Measurements from ENCODE around the gene UNC13C.
"Not testable (repeated sequence)": the region's sequence is repeated elsewhere in the genome, so short reads cannot be mapped to it uniquely, and the experiment has no call there.

Gene UNC13C

DNA sequence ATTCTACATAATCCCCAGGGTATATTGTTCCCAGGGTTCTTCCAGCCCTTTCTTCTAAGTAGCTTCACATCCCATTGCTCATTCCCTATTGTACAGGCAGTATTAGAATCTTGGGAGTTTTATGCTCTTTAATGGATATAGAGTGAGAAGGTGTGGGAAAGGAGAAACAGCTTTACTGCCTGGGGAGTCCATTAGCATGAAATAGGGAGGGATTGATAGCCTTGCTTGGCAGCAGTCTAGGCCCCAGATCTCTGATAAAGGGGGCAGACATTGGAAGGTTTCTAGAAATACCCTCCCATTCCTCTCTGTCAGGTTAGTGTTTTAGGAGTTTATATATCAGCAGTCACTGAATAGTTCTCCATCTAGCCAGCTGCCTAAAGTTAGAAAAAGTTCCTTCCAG, 334.3 kb downstream of the UNC13C start:
- DNase-seq, result no peak

GRCh38 chr15:54321426-54321825, 343.2 kb downstream of the UNC13C start:
- no peak for DNase-seq

DNA sequence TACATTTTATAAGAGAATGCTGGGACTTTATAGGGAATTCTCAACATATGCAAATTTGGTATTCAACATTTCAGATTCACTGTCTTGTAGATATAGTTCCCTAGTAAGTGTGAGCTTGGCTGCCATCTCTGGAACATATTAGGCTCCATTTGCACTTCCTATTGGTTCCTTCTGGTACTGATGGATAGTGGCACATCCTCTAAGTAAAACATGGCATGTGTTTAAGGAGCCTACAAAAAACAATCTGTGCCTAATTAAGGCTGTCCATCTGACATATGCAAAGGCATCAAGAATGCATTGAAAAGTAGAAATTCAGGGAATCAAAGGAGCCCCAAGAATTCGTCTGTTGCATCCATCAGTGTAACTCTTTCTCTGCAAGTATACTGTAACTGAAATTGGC, 344.1 kb downstream of the UNC13C start:
- no peak for DNase-seq

DNA sequence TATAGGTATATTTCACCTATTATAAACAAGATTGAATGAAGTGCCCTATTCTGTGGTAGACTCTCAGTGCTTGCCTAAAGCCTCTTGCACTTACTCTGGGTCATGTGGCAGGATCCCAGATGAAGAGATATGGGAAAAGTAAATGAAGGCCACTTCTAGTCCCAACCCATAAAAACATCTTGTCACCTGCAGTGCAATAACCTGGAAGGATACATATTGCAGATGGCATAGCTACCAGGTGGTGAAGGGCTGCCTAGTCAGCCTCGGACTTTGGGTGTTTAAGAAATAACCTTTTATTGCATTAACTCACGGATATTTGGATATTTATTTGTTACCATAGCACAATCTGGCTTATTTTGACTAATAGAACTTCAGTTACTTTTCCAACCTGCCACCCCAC, 367.1 kb downstream of the UNC13C start:
- DNase-seq, result no peak

DNA sequence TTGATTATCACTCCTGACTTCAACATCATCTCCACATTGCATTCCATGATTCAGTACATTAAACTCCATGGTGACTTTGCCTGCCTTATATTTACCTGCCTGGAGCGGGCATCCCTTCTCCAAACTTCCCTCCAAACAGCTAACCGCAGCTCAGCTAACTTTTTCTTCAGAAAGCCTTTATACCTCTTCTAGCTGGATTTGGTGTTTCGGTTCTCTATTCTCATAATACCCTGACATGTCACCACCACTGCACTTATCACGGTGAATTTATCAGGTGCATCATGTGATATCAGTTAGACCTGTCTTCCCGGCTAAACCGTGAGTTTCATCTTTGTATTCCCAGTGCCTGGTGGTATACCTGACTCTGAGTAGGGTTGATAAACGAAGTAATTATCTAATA, 367.6 kb downstream of the UNC13C start:
- no peak for DNase-seq

DNA sequence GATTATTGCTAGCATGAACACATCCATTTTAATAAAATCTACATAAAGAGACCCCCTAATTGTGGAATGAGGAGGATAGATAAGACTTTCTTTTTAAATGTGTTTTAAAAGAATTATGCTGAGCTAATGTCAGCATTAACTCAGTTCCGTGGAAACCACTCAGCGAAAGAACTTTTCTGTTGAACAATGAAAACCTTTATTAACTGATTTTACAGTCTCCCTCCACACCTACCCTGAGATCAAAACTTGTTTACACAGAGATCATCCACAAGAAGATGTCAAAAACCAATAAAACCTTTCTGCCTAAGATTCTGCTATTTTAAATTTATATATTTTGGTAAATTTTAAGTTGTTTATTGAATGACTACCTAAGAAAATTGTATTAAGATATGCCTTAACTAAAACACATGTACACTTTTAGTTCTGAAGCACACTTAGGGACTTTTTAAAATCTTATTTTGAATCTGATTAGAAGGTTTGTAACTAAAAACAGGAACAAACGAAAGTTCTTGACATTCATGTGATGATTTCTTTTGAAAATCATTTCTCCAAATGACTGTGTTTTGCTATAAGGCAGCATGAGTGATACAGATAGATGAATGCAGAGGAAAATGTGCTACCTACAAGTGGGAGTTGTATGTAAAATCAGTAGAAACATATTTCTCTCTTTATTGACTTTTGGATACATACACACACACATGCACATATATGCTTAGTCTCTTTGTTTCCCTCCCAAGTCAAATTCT, 369.0 kb downstream of the UNC13C start:
- no peak for DNase-seq

DNA sequence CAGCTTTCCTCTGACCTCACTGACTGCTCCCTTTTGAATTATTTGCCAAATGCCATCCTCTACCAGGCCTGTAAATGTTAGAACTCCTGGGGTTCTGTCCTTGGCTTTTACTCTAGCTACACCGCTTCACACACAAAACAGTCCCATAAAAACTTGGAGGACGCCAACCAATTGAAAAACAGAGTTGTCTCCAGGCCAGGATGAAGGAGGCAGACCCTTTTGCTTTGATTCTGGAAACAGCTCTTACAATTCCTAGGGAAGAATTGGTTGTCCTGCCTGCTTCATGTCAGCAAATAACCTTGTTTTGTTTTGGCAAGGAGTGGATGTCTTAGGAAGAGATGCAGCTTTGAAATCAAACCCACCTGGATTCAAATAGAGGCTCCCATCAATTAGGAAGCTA, 375.5 kb downstream of the UNC13C start:
- DNase-seq, result no peak

- no peak for DNase-seq
Measured at GRCh38 chr15:54354341-54354740, 376.1 kb downstream of the UNC13C start.

DNA sequence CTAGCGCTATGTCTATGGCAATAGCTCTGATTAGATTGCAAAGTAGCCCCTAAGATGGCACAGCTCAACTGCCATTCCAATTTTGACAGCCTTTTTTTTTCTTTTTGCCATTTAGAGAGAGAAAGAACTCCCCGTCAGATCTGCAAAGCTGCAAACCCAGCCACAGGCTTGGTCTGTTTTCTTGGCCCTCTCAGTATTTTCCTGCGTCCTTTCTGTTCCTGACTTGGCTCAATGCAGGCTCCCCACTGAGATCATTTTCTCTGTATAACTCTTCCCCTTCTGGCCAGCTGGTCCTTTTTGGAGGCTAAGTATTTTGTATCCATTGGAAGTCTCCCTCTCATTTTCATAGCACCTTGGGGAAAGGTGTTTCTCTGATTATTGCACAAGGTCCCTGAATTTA, 386.7 kb downstream of the UNC13C start:
- DNase-seq, result no peak

- DNase-seq, result no peak
Measured at GRCh38 chr15:54373332-54373731, 395.1 kb downstream of the UNC13C start.

GRCh38 chr15:54374184-54374952, 396.1 kb downstream of the UNC13C start:
- no peak for DNase-seq

DNA sequence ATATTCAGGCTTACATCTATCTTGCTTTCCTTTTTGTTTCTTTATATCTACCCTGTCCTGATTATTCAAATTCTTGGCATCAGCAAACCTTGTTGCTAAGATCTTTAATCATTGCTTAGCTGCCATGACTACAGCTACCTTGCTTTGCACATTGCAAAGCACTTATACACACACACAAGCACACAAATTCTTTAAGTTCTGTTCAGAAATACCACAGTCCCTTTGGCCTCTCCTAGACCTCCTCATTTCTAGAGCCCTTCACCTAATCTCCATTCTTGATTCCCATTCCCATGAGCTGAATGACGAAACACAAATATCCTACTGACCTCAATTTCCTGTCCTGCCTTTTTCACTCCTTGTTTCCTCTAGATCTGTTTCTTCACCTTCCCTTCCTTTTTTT, 409.6 kb downstream of the UNC13C start:
- DNase-seq, result no peak

- no peak for DNase-seq
Measured at GRCh38 chr15:54388746-54389145, 410.5 kb downstream of the UNC13C start.

DNA sequence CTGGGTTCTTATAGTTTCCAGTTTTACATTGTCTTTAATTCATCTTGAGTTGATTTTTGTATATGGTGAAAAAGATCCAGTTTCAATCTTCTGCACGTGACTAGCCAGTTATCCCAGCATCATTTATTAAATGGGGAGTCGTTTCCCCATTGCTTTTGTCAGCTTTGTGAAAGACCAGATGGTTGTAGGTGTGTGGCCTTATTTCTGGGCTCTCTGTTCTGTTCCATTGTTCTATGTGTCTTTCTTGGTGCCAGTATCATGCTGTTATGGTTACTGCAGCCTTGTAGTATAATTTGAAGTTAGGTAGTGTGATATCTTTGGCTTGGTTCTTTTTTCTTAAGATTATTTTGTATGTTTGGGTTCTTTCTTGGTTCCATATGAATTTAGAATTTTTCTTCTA, 432.2 kb downstream of the UNC13C start:
- DNase-seq, result no peak

- no peak for DNase-seq
Measured at GRCh38 chr15:54424171-54424570, 445.9 kb downstream of the UNC13C start.

- no peak for DNase-seq
Measured at GRCh38 chr15:54428596-54428995, 450.4 kb downstream of the UNC13C start.

GRCh38 chr15:54450288-54450687, 472.0 kb downstream of the UNC13C start:
- DNase-seq, result not testable (repeated sequence)

DNA sequence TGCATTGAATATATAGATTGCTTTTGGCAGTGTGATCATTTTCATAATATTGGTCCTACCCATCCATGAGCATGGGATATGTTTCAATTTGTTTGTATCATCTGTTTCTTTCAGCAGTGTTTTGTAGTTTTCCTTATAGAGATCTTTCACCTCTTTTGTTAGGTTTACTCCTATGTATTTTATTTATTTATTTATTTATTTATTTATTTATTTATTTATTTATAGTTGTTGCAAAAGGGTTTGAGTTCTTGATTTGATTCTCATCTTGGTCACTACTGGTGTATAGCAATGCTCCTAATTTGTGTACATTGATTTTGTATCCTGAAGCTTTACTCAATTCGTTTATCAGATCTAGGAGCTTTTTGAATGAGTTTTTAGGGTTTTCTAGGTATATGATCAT, 478.2 kb downstream of the UNC13C start:
- no peak for DNase-seq

- no peak for DNase-seq
Measured at GRCh38 chr15:54462511-54462913, 484.3 kb downstream of the UNC13C start.

- DNase-seq, result no peak
Measured at GRCh38 chr15:54481819-54482218, 503.6 kb downstream of the UNC13C start.

- no peak for DNase-seq
Measured at GRCh38 chr15:54482251-54482650, 504.0 kb downstream of the UNC13C start.

DNA sequence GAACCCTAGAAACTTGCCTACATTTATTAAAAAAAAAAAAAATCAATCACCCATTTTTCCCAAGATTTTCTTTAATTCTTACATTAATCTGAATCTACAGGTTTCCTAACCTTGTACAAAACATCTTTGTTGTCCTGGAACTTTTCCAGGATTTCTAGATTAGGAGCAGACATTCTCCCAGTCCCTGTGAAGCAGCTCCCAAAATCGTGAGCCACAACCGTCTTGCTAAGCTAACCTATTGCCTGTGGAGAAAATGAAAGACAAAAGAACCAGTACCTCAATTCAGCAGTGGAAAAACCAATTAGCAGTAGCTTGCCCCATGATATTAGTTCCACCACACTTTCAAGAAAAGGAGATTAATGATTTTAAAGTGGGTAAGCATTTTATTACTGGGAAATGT, 522.1 kb downstream of the UNC13C start:
- DNase-seq, result no peak

DNA sequence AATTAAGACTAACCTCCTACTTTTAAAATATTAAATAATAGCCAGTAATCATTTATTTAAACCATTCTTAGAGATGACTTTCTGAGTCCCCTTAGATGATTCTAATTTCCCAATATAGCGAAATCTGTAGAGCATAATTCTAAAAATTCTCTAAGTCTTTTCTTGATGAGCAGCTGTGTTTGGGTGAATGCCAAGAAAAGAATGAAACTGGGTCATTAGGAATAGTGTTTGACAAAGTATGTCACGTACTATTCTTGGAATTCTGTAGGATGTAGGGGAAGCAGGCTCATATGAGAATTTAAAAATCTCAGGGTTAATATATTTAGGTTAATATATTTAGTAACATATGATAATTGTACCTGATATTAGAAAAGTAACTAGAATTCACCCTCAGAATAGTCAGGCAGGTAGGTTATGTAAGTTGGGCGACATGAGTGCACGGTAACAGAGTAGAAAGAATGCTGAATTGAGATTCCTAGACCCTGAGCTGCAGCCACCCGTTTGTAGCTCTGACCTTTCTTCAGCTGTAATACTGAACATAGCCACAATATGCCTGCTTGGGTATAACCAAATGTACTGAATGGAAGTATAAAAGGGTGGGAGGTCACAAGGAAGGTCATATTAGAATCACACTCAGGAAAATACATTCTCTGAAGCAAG, 524.3 kb downstream of the UNC13C start:
- DNase-seq, result no peak

GRCh38 chr15:54504695-54505094, 526.5 kb downstream of the UNC13C start:
- DNase-seq, result no peak

Measured in NCI-H526 treated with DMSO at 0.1 percent for 48 hours (cell line).